Activated CD8-positive, alpha-beta memory T cell treated with anti-CD3 and anti-CD28 coated beads, Interleukin-2, amount 50 U/mL, for 24 hours (primary cell): ENCODE data around the gene FAM76B.
"Not testable (repeated sequence)": the region's sequence is repeated elsewhere in the genome, so short reads cannot be mapped to it uniquely, and the experiment has no call there.

Source experiments
- DNase-seq: peaks from one replicate; pipeline ENCODE4 v3.0.0-alpha.2; 2020; ENCODE audit errors: extremely low read depth

Gene FAM76B

GRCh38 chr11:95789506-95790122 is at the start of gene FAM76B:
Gene FAM76B (minus strand): TSS chr11:95789782. CDS start chr11:95789478, 304 bp downstream.
- DNase-seq = peak; percentile 89

- peak; percentile 9 for DNase-seq
These were observed 46.3 kb upstream of the FAM76B start for GRCh38 chr11:95835768-95836488.

DNA sequence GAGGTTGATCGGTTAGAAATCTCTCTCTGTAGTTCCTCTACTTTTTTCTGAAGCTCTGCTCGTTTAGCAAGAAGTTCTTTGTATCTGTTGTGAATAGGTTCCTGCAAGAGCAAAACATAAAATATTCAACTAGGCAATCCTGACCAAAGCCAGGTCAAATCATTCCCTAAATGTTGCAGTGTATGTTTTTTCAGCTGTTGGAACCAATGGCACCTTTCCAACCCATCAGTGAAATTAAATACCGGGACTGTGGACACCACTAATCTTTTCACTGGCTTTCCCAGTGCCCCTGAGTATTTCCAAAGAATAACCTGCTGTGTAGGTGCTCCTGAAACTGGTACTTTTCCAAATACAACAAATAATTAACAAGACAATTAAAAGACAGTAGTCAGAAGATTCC is 45.8 kb upstream of the FAM76B start:
- DNase-seq = no peak

GRCh38 chr11:95833378-95833777 is 43.8 kb upstream of the FAM76B start:
- no peak for DNase-seq

- no peak for DNase-seq
These were observed 43.2 kb upstream of the FAM76B start for GRCh38 chr11:95832763-95833162.

DNA sequence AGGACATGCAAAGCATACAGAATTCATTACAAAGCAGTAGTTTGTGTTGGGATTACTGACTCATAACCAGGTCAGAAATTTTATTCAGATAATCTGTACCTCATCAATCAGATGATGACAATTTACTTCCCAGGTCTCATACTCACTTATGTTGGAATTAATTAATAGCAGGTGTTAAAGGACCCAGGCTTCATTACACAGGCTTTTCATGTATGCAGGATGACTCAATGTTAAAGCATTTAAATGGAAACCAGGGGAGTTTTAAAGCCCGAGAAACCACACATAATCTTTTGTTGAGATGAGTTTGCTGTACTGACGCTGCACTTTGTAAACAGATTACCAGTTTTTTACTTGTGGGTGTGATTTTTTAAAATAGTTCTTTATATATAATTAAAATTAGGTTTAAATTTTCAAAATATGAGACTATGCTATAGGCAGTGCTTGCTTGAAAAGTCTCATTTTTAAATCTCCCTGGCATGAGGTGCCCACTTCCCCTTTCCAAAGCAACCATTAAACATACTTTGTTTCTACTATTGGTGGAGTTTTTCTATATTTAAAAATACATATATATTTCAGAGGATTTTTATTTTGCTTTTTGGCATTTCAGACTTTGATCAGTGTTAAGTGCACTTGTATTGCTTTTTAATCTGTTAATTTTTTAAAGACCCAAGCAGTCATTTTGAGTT is 41.8 kb upstream of the FAM76B start:
- DNase-seq = no peak

DNA sequence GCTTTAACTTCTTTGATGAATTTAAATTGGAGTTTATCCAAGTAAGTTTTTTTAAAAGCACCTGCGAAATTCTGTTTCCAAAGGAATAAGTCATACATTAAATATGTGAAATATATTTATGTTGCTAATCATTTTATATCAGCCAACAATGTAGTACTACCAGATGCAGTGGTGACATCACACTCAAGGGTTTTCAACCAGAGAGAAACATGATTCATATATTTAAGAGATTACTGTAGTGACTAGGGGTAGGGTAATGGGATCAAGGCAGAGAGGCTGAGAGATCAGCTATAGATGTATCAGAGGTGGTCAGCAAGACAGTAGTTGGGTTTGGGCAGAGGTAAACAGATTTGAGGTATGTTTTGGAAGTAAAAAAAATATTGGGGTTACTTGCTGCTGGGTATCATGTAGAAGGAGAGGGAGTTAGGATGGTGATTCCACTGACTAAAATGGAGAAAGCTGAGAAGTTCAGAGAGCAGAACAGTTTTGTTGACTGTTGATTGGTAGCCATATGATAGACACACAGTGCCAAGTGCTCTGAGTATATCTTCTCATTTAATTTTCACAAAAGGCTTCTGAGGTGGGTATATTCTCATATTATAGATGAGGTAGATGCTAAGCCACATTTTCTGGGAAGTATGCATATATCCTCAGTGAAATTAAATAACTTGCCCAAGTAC is 40.1 kb upstream of the FAM76B start:
- no peak for DNase-seq

- no peak for DNase-seq
These were observed 38.1 kb upstream of the FAM76B start for GRCh38 chr11:95827696-95828095.

DNA sequence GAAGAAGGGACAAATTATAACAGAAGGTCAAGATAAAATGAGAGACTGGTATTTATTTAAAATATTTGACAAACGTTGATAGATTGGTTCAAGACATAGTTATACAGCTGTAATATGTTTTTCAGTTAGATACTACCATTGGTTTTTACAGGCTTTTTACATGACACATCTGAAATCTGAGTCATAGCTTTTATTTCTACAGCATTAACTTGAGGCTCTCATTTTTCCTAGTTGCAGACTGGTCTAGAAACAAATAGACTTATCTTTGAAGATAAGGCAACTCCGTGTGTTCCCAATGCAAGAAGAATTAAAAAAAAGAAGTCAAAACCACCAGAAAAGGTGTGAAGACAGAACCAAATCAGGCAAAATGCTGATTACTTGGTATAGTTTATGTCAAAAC is 32.1 kb upstream of the FAM76B start:
- no peak for DNase-seq

- no peak for DNase-seq
These were observed 26.5 kb upstream of the FAM76B start for GRCh38 chr11:95816037-95816436.

GRCh38 chr11:95811052-95811451 is 21.5 kb upstream of the FAM76B start:
- not testable (repeated sequence) for DNase-seq

DNA sequence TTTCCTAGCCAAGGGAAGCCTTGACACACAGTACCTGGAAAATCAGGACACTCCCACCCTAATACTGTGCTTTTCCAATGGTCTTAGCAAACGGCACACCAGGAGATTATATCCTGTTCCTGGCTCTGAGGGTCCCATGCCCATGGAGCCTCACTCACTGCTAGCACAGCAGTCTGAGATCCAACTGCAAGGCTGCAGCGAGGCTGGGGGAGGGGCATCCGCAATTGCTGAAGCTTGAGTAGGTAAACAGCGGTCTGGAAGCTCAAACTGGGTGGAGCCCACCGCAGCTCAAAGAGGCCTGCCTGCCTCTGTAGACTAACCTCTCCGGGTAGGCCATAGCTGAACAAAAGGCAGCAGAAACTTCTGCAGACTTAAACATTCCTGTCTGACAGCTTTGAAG is 16.9 kb upstream of the FAM76B start:
- not testable (repeated sequence) for DNase-seq

DNA sequence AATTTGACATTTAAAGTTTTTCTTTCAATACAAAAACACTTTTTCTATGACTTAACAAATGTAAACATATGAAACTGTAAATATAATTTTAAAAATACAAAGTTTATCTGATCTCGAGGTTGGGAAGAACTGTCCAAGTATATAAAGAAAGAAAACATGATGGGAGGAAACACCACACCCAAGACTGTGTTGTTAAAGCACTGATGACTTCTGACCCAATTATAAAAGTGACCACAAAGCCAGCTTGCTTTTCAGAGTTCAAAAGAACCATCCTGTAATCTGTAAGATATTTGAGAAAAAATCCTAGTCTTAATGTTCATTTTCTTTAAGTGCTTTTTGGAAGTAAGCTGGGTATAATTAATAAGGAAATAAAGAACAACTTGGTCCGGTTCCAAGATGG is 16.3 kb upstream of the FAM76B start:
- no peak for DNase-seq

DNA sequence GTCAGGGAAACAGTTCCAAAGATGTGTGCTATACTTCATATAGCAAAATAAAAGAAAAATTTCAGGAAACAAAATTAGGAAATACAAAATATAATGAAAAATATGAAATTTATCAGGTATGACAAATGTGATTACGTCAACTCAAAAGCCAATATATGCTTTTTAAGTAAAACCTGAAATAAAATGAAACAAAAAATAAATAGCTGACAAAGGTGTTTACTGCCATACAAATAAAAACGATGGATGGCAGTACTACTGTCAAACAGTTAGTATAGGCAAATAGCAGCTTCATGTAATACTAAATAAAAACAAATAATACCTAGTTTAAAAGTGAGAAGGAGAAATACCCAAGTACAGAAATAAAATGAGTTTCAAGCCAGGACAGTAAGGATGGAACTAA is 14.4 kb upstream of the FAM76B start:
- DNase-seq = no peak

DNA sequence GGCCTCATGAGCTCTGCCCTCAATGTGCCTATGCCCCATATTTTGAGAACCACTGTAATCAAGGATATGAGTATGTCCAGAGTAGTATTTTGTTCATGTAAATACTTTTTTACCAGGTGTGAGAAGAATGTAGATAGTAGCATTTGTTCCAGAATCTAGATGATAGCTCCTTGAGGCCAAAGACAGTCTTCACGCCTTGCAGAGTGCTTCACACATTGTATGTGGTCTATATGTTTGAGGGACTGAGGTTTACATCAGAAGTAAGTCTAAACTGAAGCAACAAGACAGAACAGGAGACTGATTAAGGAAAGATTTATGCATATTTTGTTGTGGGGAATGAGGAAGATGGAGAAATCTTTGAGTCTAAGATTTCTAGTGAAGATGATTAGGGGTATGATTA is 13.2 kb upstream of the FAM76B start:
- no peak for DNase-seq

DNA sequence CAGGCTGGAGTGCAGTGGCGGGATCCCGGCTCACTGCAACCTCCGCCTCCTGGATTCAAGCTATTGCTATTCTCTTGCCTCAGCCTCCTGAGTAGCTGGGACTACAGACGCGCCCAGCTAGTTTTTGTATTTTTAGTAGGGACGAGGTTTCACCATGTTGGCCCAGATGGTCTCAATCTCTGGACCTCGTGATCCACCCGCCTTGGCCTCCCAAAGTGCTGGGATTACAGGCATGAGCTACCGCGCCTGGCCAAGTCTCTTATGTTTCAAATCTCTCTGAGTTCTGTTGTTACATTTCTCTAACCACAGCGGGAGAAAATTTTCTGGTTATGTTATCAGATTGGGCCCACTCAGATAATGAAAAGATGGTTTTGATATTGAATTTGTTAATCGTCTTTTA is 10.9 kb upstream of the FAM76B start:
- no peak for DNase-seq

GRCh38 chr11:95799546-95799945 is 10.0 kb upstream of the FAM76B start:
- DNase-seq = no peak

DNA sequence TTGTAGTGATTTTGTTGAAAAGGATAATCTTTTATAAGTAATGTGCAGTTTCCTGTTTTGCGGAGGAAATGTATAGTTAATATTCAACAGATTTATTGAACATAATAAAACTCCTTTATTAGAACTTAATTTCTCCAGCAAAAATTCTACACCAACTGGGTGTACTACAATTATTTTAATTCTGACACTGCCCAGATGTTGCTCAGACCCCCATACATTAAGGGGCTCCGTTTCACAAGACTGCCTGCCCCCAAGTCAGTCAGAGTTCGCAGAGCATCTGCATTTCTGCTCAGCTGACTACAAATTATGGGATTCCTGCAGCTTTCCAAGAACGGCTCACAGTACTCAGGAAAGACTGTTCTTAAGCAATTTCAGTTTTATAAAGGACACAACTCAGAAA is 6.9 kb upstream of the FAM76B start:
- DNase-seq = no peak

GRCh38 chr11:95795627-95796295 is 6.2 kb upstream of the FAM76B start:
- no peak for DNase-seq

GRCh38 chr11:95794086-95794485 is 4.5 kb upstream of the FAM76B start:
- DNase-seq = no peak

- no peak for DNase-seq
These were observed 3.5 kb upstream of the FAM76B start for GRCh38 chr11:95793116-95793515.

GRCh38 chr11:95792700-95793099 is 3.1 kb upstream of the FAM76B start:
- DNase-seq = no peak
